Liver (tissue), 9 donors: ENCODE data around the gene STIM1. TPM values are rescaled to one million over a fixed set of nuclear protein-coding genes. Genes with fewer than 3 reads are reported as not detected.
A peak's percentile ranks its signal among the peaks of the same experiment; 100 is the strongest.

ENCODE experiments used
- DNase-seq: peaks from one replicate; pipeline ENCODE4 v3.0.0-alpha.2; 2017; ENCODE audit warnings: low spot score
- H3K27ac ChIP-seq, 2 donors: one replicate each; pipeline ENCODE4 v1.7.0; 2013; ENCODE audit warnings: inconsistent platforms in 2 of 2, low read length in 2 of 2, control low read depth in 1 of 2, low read depth in 1 of 2, mild to moderate bottlenecking in 1 of 2
- H3K27me3 ChIP-seq, 4 donors: one replicate each; pipeline versions ENCODE4 v1.6.1 to v1.7.0; 2013; ENCODE audit warnings: low read length in 3 of 4, inconsistent platforms in 1 of 4, mild to moderate bottlenecking in 1 of 4, moderate library complexity in 1 of 4; ENCODE audit not compliant: control insufficient read depth in 4 of 4, insufficient read depth in 4 of 4
- H3K36me3 ChIP-seq, 4 donors: one replicate each; pipeline versions ENCODE4 v1.6.1 to v1.7.0; 2013; ENCODE audit warnings: low read length in 3 of 4, mild to moderate bottlenecking in 3 of 4, low read depth in 1 of 4, moderate library complexity in 1 of 4; ENCODE audit not compliant: control insufficient read depth in 4 of 4, insufficient read depth in 3 of 4
- H3K4me1 ChIP-seq, 4 donors: one replicate each; pipeline versions ENCODE4 v1.6.1 to v1.7.0; 2013; ENCODE audit warnings: low read length in 3 of 4, mild to moderate bottlenecking in 3 of 4, moderate library complexity in 1 of 4; ENCODE audit not compliant: control insufficient read depth in 4 of 4, insufficient read depth in 4 of 4
- H3K4me3 ChIP-seq, 3 donors: one replicate each; pipeline versions ENCODE4 v1.6.1 to v1.7.0; 2013; ENCODE audit warnings: low read length in 3 of 3, control low read depth in 1 of 3, low read depth in 1 of 3, mild to moderate bottlenecking in 1 of 3
- H3K9ac ChIP-seq, 2 donors: one replicate each; pipeline ENCODE4 v1.7.0; 2013; ENCODE audit warnings: low read length in 2 of 2, mild to moderate bottlenecking in 2 of 2, moderate library complexity in 2 of 2, control low read depth in 1 of 2, low read depth in 1 of 2
- H3K9me3 ChIP-seq, 4 donors: one replicate each; pipeline versions ENCODE4 v1.6.1 to v1.7.0; 2013; ENCODE audit warnings: low read length in 3 of 4; ENCODE audit not compliant: control insufficient read depth in 4 of 4
- EGR1 ChIP-seq, 2 donors: IDR thresholded peaks; 2 replicates each; pipeline ENCODE4 v1.6.1; 2016 to 2018; ENCODE audit warnings: antibody characterized with exemption in 2 of 2, low read depth in 2 of 2
- FOXA1 ChIP-seq: IDR thresholded peaks from 2 replicates; pipeline ENCODE4 v1.6.1; 2016; ENCODE audit warnings: antibody characterized with exemption
- FOXA2 ChIP-seq: IDR thresholded peaks from 2 replicates; pipeline ENCODE4 v1.6.1; 2016; ENCODE audit warnings: antibody characterized with exemption
- GABPA ChIP-seq, 2 donors: IDR thresholded peaks in 1 of 2; conservative IDR thresholded peaks in 1 of 2; 2 replicates each; pipeline ENCODE4 v1.6.1; 2016; ENCODE audit warnings: antibody characterized with exemption in 2 of 2, mild to moderate bottlenecking in 1 of 2, moderate library complexity in 1 of 2
- HNF4A ChIP-seq, 2 donors: conservative IDR thresholded peaks; 2 replicates each; pipeline ENCODE4 v1.6.1; 2016; ENCODE audit warnings: antibody characterized with exemption in 2 of 2, mild to moderate bottlenecking in 2 of 2
- HNF4G ChIP-seq: IDR thresholded peaks from 2 replicates; pipeline ENCODE4 v1.6.1; 2016; ENCODE audit warnings: antibody characterized with exemption
- JUND ChIP-seq, 2 donors: IDR thresholded peaks; 2 replicates each; pipeline ENCODE4 v1.6.1; 2016; ENCODE audit warnings: antibody characterized with exemption in 2 of 2
- NR2F2 ChIP-seq: IDR thresholded peaks from 2 replicates; pipeline ENCODE4 v1.6.1; 2016; ENCODE audit warnings: antibody characterized with exemption
- RAD21 ChIP-seq, 2 donors: IDR thresholded peaks; 2 replicates each; pipeline ENCODE4 v1.6.1; 2016; ENCODE audit warnings: antibody characterized with exemption in 2 of 2, mild to moderate bottlenecking in 2 of 2
- REST ChIP-seq: IDR thresholded peaks from 2 replicates; pipeline ENCODE4 v1.6.1; 2016; ENCODE audit warnings: antibody characterized with exemption, mild to moderate bottlenecking
- RXRA ChIP-seq, 2 donors: IDR thresholded peaks; 2 replicates each; pipeline ENCODE4 v1.6.1; 2017 to 2018; ENCODE audit warnings: antibody characterized with exemption in 2 of 2, mild to moderate bottlenecking in 1 of 2
- SP1 ChIP-seq: IDR thresholded peaks from 2 replicates; pipeline ENCODE4 v1.6.1; 2018; ENCODE audit warnings: antibody characterized with exemption, mild to moderate bottlenecking
- TAF1 ChIP-seq: conservative IDR thresholded peaks from 2 replicates; pipeline ENCODE4 v1.6.1; 2016; ENCODE audit warnings: antibody characterized with exemption, mild to moderate bottlenecking
- YY1 ChIP-seq: IDR thresholded peaks from 2 replicates; pipeline ENCODE4 v1.6.1; 2016; ENCODE audit warnings: antibody characterized with exemption, mild to moderate bottlenecking
- ZBTB33 ChIP-seq: IDR thresholded peaks from 2 replicates; pipeline ENCODE4 v1.6.1; 2016; ENCODE audit warnings: antibody characterized with exemption
- WGBS: extraction: QIAGEN DNeasy Blood & Tissue Kit; methylation state at CpG from one replicate; pipeline ENCODE4 v1.1.7; 2013; 5-methylcytosine and 5-hydroxymethylcytosine counted together
- polyA plus RNA-seq, 2 donors: library from polyadenylated mRNA; stranded (reverse) in 1 of 2; unstranded in 1 of 2; fragments of 200-250 nt in 1 of 2; fragments of >200 nt in 1 of 2; fragmentation: Nextera tagmentation in 1 of 2; extraction: Ambion mirVana in 1 of 2; gene quantifications; one replicate each; pipeline versions ENCODE4 v1.2.1 to v1.2.3, GENCODE V29; 2013 to 2015
- total RNA-seq, 2 donors: library from RNA; depleted of rRNA; stranded (reverse); fragments of >200 nt; gene quantifications; one replicate each; pipeline ENCODE4 v1.2.3, GENCODE V29; 2014
- TF ChIP-seq, protein P1 (sequence below): IDR thresholded peaks from 2 replicates; pipeline ENCODE4 v1.6.1; 2016; ENCODE audit warnings: antibody characterized with exemption
- TF ChIP-seq, protein P2 (sequence below): IDR thresholded peaks from 2 replicates; pipeline ENCODE4 v1.6.1; 2016; ENCODE audit warnings: antibody characterized with exemption
- donor health status: healthy.
- donor health status: healthy.
- donor health status: healthy.
- donor health status: healthy.
- donor health status: healthy.

Gene STIM1
- total and polyA plus RNA-seq, 4 donors = 19.7 to 42.9 (median 25.1) TPM

DNA sequence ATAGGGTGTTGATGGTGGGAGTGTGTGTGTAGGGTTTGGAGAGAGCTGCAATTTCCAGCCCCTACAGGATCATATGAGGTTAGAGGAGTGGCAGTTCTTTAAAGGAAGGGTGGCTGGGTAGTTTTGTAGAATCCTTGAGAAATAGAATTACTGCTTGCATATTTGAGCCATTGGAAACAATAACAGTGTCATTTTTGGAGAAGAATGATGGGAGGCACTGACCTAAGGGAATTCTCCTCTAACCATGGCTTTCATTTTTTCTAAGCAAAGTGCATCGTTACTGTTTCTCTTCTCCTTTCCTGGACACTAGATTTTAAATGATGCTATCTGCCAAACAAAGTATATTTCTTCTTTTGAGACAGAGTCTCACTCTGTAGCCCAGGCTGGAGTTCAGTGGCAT lies 172.3 kb downstream of the STIM1 start:
- peaks cover 0 to 4% (median 2%) of the 10 kb centered on the region in 4 donors for H3K4me1 ChIP-seq
- no peak overlapping the region for H3K9ac ChIP-seq
- H3K27me3 ChIP-seq = no peaks in the 10 kb centered on the region
- H3K36me3 ChIP-seq = peaks cover 0 to 3% (median under 1%) of the 10 kb centered on the region in 4 donors
- no peak for DNase-seq
- 91% methylated on average over 1 of the region's 1 CpG for WGBS
- no peak overlapping the region for H3K4me3 ChIP-seq
- no peaks in the 10 kb centered on the region for H3K9me3 ChIP-seq
- no peak overlapping the region for H3K27ac ChIP-seq
- TF ChIP-seq YY1 (no peak), JUND (IDR thresholded peaks at IDR 0.05) (no peak), REST (no peak), HNF4A (conservative IDR thresholded peaks at IDR 0.05) (no peak), TAF1 (no peak), HNF4G (no peak), ZBTB33 (no peak), FOXA2 (no peak), GABPA (IDR thresholded peaks at IDR 0.05 in 1 of 2, conservative IDR thresholded peaks at IDR 0.05 in 1 of 2) (no peak), NR2F2 (no peak)
- TF ChIP-seq, protein P1, sequence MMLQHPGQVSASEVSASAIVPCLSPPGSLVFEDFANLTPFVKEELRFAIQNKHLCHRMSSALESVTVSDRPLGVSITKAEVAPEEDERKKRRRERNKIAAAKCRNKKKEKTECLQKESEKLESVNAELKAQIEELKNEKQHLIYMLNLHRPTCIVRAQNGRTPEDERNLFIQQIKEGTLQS = no peak

GRCh38 chr11:4030197-4030596 lies 174.7 kb downstream of the STIM1 start:
- DNase-seq = no peak
- no peak overlapping the region for H3K4me3 ChIP-seq
- peaks cover 0 to 2% (median 0%) of the 10 kb centered on the region in 4 donors for H3K36me3 ChIP-seq
- H3K4me1 ChIP-seq = peaks cover 0 to 4% (median 2%) of the 10 kb centered on the region in 4 donors
- H3K9me3 ChIP-seq = no peaks in the 10 kb centered on the region
- no peak overlapping the region for H3K9ac ChIP-seq
- no peak overlapping the region for H3K27ac ChIP-seq
- 65% methylated on average over 3 of the region's 3 CpGs for WGBS
- H3K27me3 ChIP-seq = no peaks in the 10 kb centered on the region
- no peak for TF ChIP-seq RAD21 (IDR thresholded peaks at IDR 0.05)
- no peak for TF ChIP-seq FOXA1
- peak in 1 of 2 donors; percentile 6 for TF ChIP-seq RXRA (IDR thresholded peaks at IDR 0.05)
- no peak for TF ChIP-seq ZBTB33
- TF ChIP-seq HNF4A (conservative IDR thresholded peaks at IDR 0.05) = no peak
- TF ChIP-seq GABPA (IDR thresholded peaks at IDR 0.05 in 1 of 2, conservative IDR thresholded peaks at IDR 0.05 in 1 of 2) = no peak
- peak; percentile 21 for TF ChIP-seq NR2F2
- TF ChIP-seq TAF1 = no peak
- TF ChIP-seq, protein P2, sequence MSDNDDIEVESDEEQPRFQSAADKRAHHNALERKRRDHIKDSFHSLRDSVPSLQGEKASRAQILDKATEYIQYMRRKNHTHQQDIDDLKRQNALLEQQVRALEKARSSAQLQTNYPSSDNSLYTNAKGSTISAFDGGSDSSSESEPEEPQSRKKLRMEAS = no peak
- TF ChIP-seq HNF4G = no peak
- TF ChIP-seq JUND (IDR thresholded peaks at IDR 0.05) = no peak
- TF ChIP-seq FOXA2 = peak; percentile 64
- TF ChIP-seq EGR1 (IDR thresholded peaks at IDR 0.05; ENCODE audit: low read depth in 2 of 2) = no peak
- TF ChIP-seq, protein P1 = no peak
- no peak for TF ChIP-seq YY1
- TF ChIP-seq SP1 = no peak
- TF ChIP-seq REST = no peak
